PC-9 (cell line): ENCODE measurements around the gene PALLD. TPM values are rescaled to one million over a fixed set of nuclear protein-coding genes. Genes with fewer than 3 reads are reported as not detected.

ENCODE experiments used
- BruUV-seq: library from RNA; stranded (reverse); fragments of 400-500 nt; replicated peaks from 2 replicates; lab custom pipeline; 2021; lab: Mats Ljungman, UMichigan
- CTCF ChIA-PET: fragments of 300-600 bp; sonication (Branson Sonifier 250); formaldehyde crosslinking; loops from one replicate; lab custom pipeline; 2022; ENCODE audit warnings: antibody characterized with exemption; lab: Charles Lee
- POLR2A ChIA-PET: fragments of 300-600 bp; sonication (Branson Sonifier 250); formaldehyde crosslinking; loops from one replicate; lab custom pipeline; 2022; ENCODE audit warnings: antibody characterized with exemption; ENCODE audit not compliant: unreplicated experiment; lab: Charles Lee
- DNase-seq, 2 experiments: peaks; one replicate each; pipeline versions ENCODE4 v3.0.0 to v3.0.0-alpha.2; 2015 to 2022; ENCODE audit warnings: mixed read lengths in 1 of 2
- H2AFZ ChIP-seq: fragments of 200-600 bp; sonication (generic); 2 replicates; pipeline ENCODE4 v1.8.1; 2017; ENCODE audit warnings: antibody characterized with exemption
- H3F3A ChIP-seq: fragments of 200-600 bp; sonication (generic); 2 replicates; pipeline ENCODE4 v1.8.1; 2017; ENCODE audit warnings: antibody characterized with exemption, mild to moderate bottlenecking, low read depth; ENCODE audit not compliant: insufficient read depth
- H3K27ac ChIP-seq: fragments of 200-600 bp; sonication (generic); 2 replicates; pipeline ENCODE4 v1.6.1; 2016; ENCODE audit warnings: mixed run types
- H3K27me3 ChIP-seq: fragments of 200-600 bp; sonication (generic); 2 replicates; pipeline ENCODE4 v1.6.1; 2016; ENCODE audit warnings: low read depth, mixed run types; ENCODE audit not compliant: insufficient read depth
- H3K36me3 ChIP-seq: fragments of 200-600 bp; sonication (generic); 2 replicates; pipeline ENCODE4 v1.6.1; 2016; ENCODE audit warnings: low read depth, mixed run types
- H3K4me1 ChIP-seq: fragments of 200-600 bp; sonication (generic); replicated peaks from 2 replicates; pipeline ENCODE4 v1.6.1; 2016; ENCODE audit warnings: mixed run types; ENCODE audit not compliant: insufficient read depth
- H3K4me2 ChIP-seq: fragments of 200-600 bp; sonication (generic); 2 replicates; pipeline ENCODE4 v1.6.1; 2017; ENCODE audit warnings: mixed run types
- H3K4me3 ChIP-seq: fragments of 200-600 bp; sonication (generic); 2 replicates; pipeline ENCODE4 v1.6.1; 2016; ENCODE audit warnings: mixed run types
- H3K79me2 ChIP-seq: fragments of 200-600 bp; sonication (generic); 2 replicates; pipeline ENCODE4 v1.6.1; 2017; ENCODE audit warnings: low read depth, mixed run types
- H3K9me2 ChIP-seq: fragments of 200-600 bp; sonication (generic); 2 replicates; pipeline ENCODE4 v1.8.1; 2017; ENCODE audit warnings: mild to moderate bottlenecking; ENCODE audit not compliant: insufficient read depth
- H3K9me3 ChIP-seq: fragments of 200-600 bp; sonication (generic); 2 replicates; pipeline ENCODE4 v1.8.1; 2016; ENCODE audit warnings: low read depth; ENCODE audit not compliant: insufficient read depth
- H4K20me1 ChIP-seq: fragments of 200-600 bp; sonication (generic); 2 replicates; pipeline ENCODE4 v1.8.1; 2017; ENCODE audit not compliant: insufficient read depth
- EZH2 ChIP-seq: fragments of 200-600 bp; sonication (generic); IDR thresholded peaks from 2 replicates; pipeline ENCODE4 v1.8.0; 2017; ENCODE audit warnings: antibody characterized with exemption, low read depth
- intact Hi-C: fragments of 100-400 bp; cut with micrococcal nuclease; formaldehyde crosslinking; loops from one replicate; pipeline ENCODE4 v1.10.0; 2022; ENCODE audit not compliant: unreplicated experiment
- total RNA-seq: library from RNA; stranded (reverse); gene quantifications from 2 replicates; pipeline ENCODE4 v1.2.3, GENCODE V29; 2021
- TF ChIP-seq, protein P1 (sequence below): fragments of 200-600 bp; sonication (generic); conservative IDR thresholded peaks from 2 replicates; pipeline ENCODE4 v1.6.1; 2017; ENCODE audit warnings: mixed run types, antibody characterized with exemption, mild to moderate bottlenecking, moderate library complexity

PALLD gene
- total RNA-seq, 1 experiment from 2014 or later: 156 TPM

DNA sequence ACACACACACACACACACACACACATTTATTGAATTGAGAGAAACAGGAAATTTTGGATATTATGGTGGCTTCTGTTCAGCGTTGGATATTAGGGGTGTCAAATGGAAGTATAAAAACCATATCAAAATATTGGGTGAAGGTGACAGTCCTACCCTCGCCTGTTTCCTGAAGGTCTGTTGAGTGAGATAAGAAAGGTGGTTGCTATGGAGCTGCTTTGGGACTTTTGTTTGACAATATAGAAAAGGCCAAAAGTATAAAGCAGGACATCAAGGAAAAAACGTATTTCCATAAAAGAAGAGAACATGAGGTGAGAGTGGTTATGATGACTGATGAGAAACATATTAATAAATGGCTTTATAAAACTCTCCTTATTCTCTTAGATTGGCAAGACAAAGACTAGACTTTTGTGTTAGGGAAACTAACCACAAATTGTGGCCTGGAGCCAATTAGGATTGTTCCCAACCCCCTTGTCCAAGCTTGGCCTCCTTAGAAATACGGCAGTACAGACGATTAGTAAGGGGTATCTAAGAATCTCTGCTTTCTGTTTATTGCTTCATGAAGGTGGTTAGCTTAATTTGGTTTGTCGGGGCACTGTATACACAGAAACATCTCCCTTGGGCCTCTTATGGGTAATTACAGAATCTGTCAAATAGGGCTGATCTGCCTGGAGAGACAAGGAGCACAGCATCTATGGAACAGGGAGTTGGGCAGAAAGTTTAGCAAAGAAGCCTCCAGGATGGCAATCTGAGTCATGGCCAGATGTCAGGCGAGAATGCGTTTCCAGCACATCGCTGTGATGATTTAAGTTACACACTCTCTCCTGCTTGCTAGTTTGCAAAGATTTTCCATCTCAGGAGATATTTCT lies 315.2 kb downstream of the PALLD start:
- Histone ChIP-seq H2AFZ (no peak overlapping the region), H3K9me3 (no peaks in the 10 kb centered on the region), H3K4me1 (0 out of 2 replicates have a peak, but pooled peaks cover 1% of the 10 kb centered on the region), H3K4me3 (no peak overlapping the region), H3K27ac (no peak overlapping the region), H3K9me2 (no peaks in the 10 kb centered on the region), H3K4me2 (no peak overlapping the region), H3F3A (no peaks in the 10 kb centered on the region), H3K36me3 (no peaks in the 10 kb centered on the region), H3K79me2 (no peaks in the 10 kb centered on the region), H3K27me3 (no peaks in the 10 kb centered on the region), H4K20me1 (no peaks in the 10 kb centered on the region)
- intact Hi-C loops: loop anchor here (1.0 to 10.0 kb wide), 4 partner anchors 15 to 297 kb away; no protein-coding TSS in a partner anchor
- ChIA-PET POLR2A (no interaction called here), CTCF (no interaction called here)
- no TSS peak for BruUV-seq
- no peak for DNase-seq
- TF ChIP-seq, protein P1, sequence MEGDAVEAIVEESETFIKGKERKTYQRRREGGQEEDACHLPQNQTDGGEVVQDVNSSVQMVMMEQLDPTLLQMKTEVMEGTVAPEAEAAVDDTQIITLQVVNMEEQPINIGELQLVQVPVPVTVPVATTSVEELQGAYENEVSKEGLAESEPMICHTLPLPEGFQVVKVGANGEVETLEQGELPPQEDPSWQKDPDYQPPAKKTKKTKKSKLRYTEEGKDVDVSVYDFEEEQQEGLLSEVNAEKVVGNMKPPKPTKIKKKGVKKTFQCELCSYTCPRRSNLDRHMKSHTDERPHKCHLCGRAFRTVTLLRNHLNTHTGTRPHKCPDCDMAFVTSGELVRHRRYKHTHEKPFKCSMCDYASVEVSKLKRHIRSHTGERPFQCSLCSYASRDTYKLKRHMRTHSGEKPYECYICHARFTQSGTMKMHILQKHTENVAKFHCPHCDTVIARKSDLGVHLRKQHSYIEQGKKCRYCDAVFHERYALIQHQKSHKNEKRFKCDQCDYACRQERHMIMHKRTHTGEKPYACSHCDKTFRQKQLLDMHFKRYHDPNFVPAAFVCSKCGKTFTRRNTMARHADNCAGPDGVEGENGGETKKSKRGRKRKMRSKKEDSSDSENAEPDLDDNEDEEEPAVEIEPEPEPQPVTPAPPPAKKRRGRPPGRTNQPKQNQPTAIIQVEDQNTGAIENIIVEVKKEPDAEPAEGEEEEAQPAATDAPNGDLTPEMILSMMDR: no peak
- no peak for TF ChIP-seq EZH2

DNA sequence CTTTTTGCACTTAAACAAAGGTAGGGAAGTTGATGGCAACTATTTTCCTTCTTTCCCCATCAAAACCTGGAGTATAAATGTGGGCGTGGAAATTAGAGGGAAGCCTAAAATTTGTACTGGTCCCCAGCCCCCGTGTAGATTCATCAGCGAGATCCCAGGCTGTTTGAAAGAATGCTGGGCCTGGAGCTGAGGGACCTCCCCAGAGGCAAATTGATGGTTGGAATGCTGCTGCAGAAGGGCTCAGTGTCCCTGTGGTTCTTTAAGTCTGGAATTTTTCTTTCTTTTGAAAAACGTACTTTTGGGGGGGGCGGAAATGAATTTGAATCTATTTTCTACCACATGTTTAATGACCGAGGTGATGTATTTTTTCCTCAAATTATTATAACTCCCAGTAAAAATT lies 316.0 kb downstream of the PALLD start:
- H3K27ac ChIP-seq: no peak overlapping the region
- DNase-seq: no peak
- 0 out of 2 replicates have a peak, but pooled peaks cover 3% of the 10 kb centered on the region for H3K4me1 ChIP-seq
- H2AFZ ChIP-seq: no peak overlapping the region
- no peaks in the 10 kb centered on the region for H3K36me3 ChIP-seq
- ChIA-PET POLR2A (no interaction called here), CTCF (no interaction called here)
- H3K79me2 ChIP-seq: no peaks in the 10 kb centered on the region
- H3F3A ChIP-seq: no peaks in the 10 kb centered on the region
- TF ChIP-seq EZH2: no peak
- TF ChIP-seq, protein P1: no peak
- H3K9me2 ChIP-seq: no peaks in the 10 kb centered on the region
- no peak overlapping the region for H3K4me2 ChIP-seq
- no peaks in the 10 kb centered on the region for H3K9me3 ChIP-seq
- no peak overlapping the region for H3K4me3 ChIP-seq
- intact Hi-C loops: loop anchor here (5.0 to 10.0 kb wide), 2 partner anchors 226 to 298 kb away; no protein-coding TSS in a partner anchor
- no peaks in the 10 kb centered on the region for H4K20me1 ChIP-seq
- H3K27me3 ChIP-seq: no peaks in the 10 kb centered on the region
- no TSS peak for BruUV-seq

DNA sequence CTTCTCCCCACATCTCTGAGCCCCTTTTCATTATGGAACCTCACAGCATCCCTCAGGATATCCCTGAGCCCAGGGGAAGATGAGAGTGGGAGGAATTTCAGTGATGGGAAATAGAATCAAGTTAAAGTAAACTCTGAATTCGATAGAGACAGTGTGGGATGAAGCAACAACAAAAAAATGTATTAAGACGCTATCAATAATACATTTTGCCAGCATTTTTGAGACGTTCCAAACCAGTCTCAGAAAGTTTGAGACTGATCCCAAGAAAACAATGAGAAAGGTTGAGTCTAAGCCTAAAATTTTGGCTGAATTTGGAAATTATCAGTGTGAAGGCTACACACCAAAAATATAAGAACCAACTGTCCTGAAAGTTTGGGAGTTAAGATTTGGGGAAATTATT lies 317.0 kb downstream of the PALLD start:
- Histone ChIP-seq H3K27me3 (no peaks in the 10 kb centered on the region), H3K36me3 (no peaks in the 10 kb centered on the region), H3K79me2 (no peaks in the 10 kb centered on the region), H3K4me3 (no peak overlapping the region), H2AFZ (no peak overlapping the region), H3K4me2 (no peak overlapping the region), H4K20me1 (no peaks in the 10 kb centered on the region), H3K4me1 (0 out of 2 replicates have a peak, but pooled peaks cover 3% of the 10 kb centered on the region), H3K9me2 (no peaks in the 10 kb centered on the region), H3K27ac (no peak overlapping the region), H3F3A (no peaks in the 10 kb centered on the region), H3K9me3 (no peaks in the 10 kb centered on the region)
- DNase-seq: no peak
- intact Hi-C loops: loop anchor here (5.0 to 10.0 kb wide), 2 partner anchors 227 to 299 kb away; no protein-coding TSS in a partner anchor
- no TSS peak for BruUV-seq
- ChIA-PET POLR2A (no interaction called here), CTCF (no interaction called here)
- TF ChIP-seq, protein P1: no peak
- no peak for TF ChIP-seq EZH2
